GM18909 (cell line): Measurements from ENCODE around the gene HHIPL1.

ENCODE experiments used
- ATAC-seq: cut with Tn5 transposase; IDR thresholded peaks from one replicate; pipeline ENCODE4 v1.9.1; 2021; ENCODE audit warnings: mild to moderate bottlenecking; ENCODE audit not compliant: unreplicated experiment, poor library complexity

HHIPL1 gene

GRCh38 chr14:99685151-99685591 lies 40.2 kb downstream of the HHIPL1 start:
- ATAC-seq: no peak

GRCh38 chr14:99685596-99685995 lies 40.7 kb downstream of the HHIPL1 start:
- ATAC-seq: no peak

GRCh38 chr14:99686557-99687283 lies 41.8 kb downstream of the HHIPL1 start:
- ATAC-seq: no peak

- ATAC-seq: no peak
These were observed 42.6 kb downstream of the HHIPL1 start for GRCh38 chr14:99687284-99688209.

GRCh38 chr14:99688210-99688581 lies 43.3 kb downstream of the HHIPL1 start:
- no peak for ATAC-seq

GRCh38 chr14:99688629-99689028 lies 43.7 kb downstream of the HHIPL1 start:
- ATAC-seq: no peak

- no peak for ATAC-seq
These were observed 44.6 kb downstream of the HHIPL1 start for GRCh38 chr14:99689266-99690236.

GRCh38 chr14:99690636-99691035 lies 45.7 kb downstream of the HHIPL1 start:
- no peak for ATAC-seq

- no peak for ATAC-seq
These were observed 46.4 kb downstream of the HHIPL1 start for GRCh38 chr14:99691111-99691885.

- ATAC-seq: no peak
These were observed 49.0 kb downstream of the HHIPL1 start for GRCh38 chr14:99693918-99694317.

- ATAC-seq: no peak
These were observed 52.0 kb downstream of the HHIPL1 start for GRCh38 chr14:99696929-99697328.

- ATAC-seq: no peak
These were observed 53.3 kb downstream of the HHIPL1 start for GRCh38 chr14:99698236-99698635.

GRCh38 chr14:99698642-99699041 lies 53.7 kb downstream of the HHIPL1 start:
- ATAC-seq: no peak

GRCh38 chr14:99699085-99699760 lies 54.3 kb downstream of the HHIPL1 start:
- ATAC-seq: no peak

GRCh38 chr14:99699861-99700260 lies 54.9 kb downstream of the HHIPL1 start:
- no peak for ATAC-seq

GRCh38 chr14:99700379-99700778 lies 55.5 kb downstream of the HHIPL1 start:
- no peak for ATAC-seq

- ATAC-seq: no peak
These were observed 56.3 kb downstream of the HHIPL1 start for GRCh38 chr14:99701260-99701659.

- ATAC-seq: no peak
These were observed 57.2 kb downstream of the HHIPL1 start for GRCh38 chr14:99702115-99702514.

- ATAC-seq: no peak
These were observed 58.5 kb downstream of the HHIPL1 start for GRCh38 chr14:99703381-99703780.
